Suprapubic skin (tissue), 4 donors: Measurements from ENCODE around the gene FECH. TPM values are rescaled to one million over a fixed set of nuclear protein-coding genes. Genes with fewer than 3 reads are reported as not detected.
"Not testable (repeated sequence)": the region's sequence is repeated elsewhere in the genome, so short reads cannot be mapped to it uniquely, and the experiment has no call there.

Source experiments
- DNase-seq, 2 donors: peaks; one replicate each; pipeline ENCODE4 v3.0.0-alpha.2; 2019; ENCODE audit warnings: low spot score in 2 of 2
- H3K27ac ChIP-seq: fragments of 200-600 bp; sonication (generic); one replicate; pipeline ENCODE4 v1.5.1; 2019
- H3K27me3 ChIP-seq: fragments of 200-600 bp; sonication (generic); one replicate; pipeline ENCODE4 v1.5.1; 2019
- H3K36me3 ChIP-seq: fragments of 200-600 bp; sonication (generic); one replicate; pipeline ENCODE4 v1.5.1; 2019
- H3K4me1 ChIP-seq: fragments of 200-600 bp; sonication (generic); one replicate; pipeline ENCODE4 v1.5.1; 2019
- H3K4me3 ChIP-seq: fragments of 200-600 bp; sonication (generic); one replicate; pipeline ENCODE4 v1.5.1; 2019; ENCODE audit warnings: mild to moderate bottlenecking
- H3K9me3 ChIP-seq: fragments of 200-600 bp; sonication (generic); one replicate; pipeline ENCODE4 v1.5.1; 2019
- EP300 ChIP-seq: sonication (generic); formaldehyde crosslinking; IDR thresholded peaks from one replicate; pipeline ENCODE4 v1.6.1; 2017; ENCODE audit warnings: antibody characterized with exemption
- POLR2A ChIP-seq, 2 donors: fragments of 450-650 bp; IDR thresholded peaks; one replicate each; pipeline ENCODE4 v1.6.1; 2017; ENCODE audit warnings: antibody characterized with exemption in 2 of 2, mild to moderate bottlenecking in 2 of 2, moderate library complexity in 2 of 2
- POLR2AphosphoS5 ChIP-seq, 3 donors: sonication (generic); formaldehyde crosslinking; IDR thresholded peaks; one replicate each; pipeline ENCODE4 v1.6.1; 2017; ENCODE audit warnings: antibody characterized with exemption in 3 of 3
- WGBS: methylation state at CpG from one replicate; pipeline ENCODE4 v1.1.5; 2018; 5-methylcytosine and 5-hydroxymethylcytosine counted together
- total RNA-seq, 4 donors: library from RNA; depleted of rRNA; stranded (reverse); fragments of >200 nt; gene quantifications; one replicate each; pipeline ENCODE4 v1.1.0, GENCODE V29; 2016
- TF ChIP-seq, protein P1 (sequence below), 2 donors: fragments of 200-600 bp in 1 of 2; fragments of 450-650 bp in 1 of 2; sonication (generic) in 1 of 2; IDR thresholded peaks; one replicate each; pipeline ENCODE4 v1.5.1; 2016 to 2019; ENCODE audit warnings: antibody characterized with exemption in 2 of 2, mild to moderate bottlenecking in 1 of 2, moderate library complexity in 1 of 2

Gene FECH
- total RNA-seq, 4 donors from 2014 or later = 22.8 to 40.8 (median 29.2) TPM

DNA sequence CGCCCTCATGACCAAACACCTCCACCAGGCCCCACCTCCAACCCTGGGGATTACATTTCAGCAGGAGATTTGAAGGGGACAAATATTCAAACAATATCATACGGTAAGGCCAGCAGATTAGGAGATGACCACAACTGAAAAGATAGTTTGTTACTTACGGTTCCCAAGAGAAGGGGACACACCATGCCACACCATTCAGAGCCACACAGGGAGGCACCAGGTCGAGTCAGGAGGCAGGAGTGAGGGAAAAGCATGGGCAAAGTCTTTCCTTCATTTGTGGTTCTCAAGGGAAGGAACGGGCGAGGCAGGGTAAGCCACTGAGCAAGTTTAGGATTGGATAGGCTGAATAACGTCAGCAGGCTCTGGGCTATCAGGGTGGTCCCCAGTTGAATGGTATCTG is 57.4 kb downstream of the FECH start:
- Histone ChIP-seq H3K27ac (no peak overlapping the region), H3K36me3 (no peaks in the 10 kb centered on the region), H3K4me3 (no peak overlapping the region), H3K27me3 (no peaks in the 10 kb centered on the region), H3K9me3 (no peaks in the 10 kb centered on the region), H3K4me1 (no peaks in the 10 kb centered on the region)
- WGBS = 77% methylated on average over 7 of the region's 7 CpGs
- DNase-seq = no peak
- no peak for TF ChIP-seq POLR2AphosphoS5 (IDR thresholded peaks at IDR 0.05)
- no peak for TF ChIP-seq EP300

DNA sequence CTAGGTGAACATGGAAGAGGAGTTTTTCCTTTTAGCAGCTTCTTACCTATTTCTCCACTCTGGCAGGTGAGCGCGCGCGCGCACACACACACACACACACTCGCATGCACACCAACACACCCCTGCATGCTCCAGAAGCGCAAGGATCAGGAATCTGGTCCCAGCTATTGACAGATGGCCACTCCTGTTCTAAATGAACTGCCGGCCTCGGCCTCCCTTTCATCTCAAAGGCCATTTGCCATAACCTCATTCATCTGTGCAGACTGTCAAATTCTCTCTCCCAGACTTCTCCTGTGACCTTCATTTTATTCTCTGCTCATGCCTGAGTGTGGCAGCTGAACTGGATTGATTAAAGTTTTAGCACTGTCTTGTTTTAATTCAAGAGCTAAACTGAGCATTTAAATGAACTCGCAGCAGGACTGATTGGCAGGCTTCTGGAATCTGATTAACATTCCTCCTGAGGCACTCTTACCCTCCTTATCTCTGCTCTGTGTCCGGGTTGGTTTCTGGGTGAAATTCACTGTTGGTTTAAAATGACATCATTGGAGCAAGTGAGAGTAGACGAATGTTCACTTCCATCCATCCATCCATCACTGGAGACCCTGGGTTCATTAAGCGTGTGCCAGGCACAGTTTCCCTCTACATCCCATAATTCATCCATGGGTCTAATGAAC is 58.8 kb downstream of the FECH start:
- H3K4me3 ChIP-seq = no peak overlapping the region
- no peaks in the 10 kb centered on the region for H3K4me1 ChIP-seq
- no peaks in the 10 kb centered on the region for H3K36me3 ChIP-seq
- no peak for DNase-seq
- TF ChIP-seq POLR2A (IDR thresholded peaks at IDR 0.05) (no peak), EP300 (no peak)
- TF ChIP-seq, protein P1, sequence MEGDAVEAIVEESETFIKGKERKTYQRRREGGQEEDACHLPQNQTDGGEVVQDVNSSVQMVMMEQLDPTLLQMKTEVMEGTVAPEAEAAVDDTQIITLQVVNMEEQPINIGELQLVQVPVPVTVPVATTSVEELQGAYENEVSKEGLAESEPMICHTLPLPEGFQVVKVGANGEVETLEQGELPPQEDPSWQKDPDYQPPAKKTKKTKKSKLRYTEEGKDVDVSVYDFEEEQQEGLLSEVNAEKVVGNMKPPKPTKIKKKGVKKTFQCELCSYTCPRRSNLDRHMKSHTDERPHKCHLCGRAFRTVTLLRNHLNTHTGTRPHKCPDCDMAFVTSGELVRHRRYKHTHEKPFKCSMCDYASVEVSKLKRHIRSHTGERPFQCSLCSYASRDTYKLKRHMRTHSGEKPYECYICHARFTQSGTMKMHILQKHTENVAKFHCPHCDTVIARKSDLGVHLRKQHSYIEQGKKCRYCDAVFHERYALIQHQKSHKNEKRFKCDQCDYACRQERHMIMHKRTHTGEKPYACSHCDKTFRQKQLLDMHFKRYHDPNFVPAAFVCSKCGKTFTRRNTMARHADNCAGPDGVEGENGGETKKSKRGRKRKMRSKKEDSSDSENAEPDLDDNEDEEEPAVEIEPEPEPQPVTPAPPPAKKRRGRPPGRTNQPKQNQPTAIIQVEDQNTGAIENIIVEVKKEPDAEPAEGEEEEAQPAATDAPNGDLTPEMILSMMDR (IDR thresholded peaks at IDR 0.05) = no peak
- H3K27ac ChIP-seq = no peak overlapping the region
- no peaks in the 10 kb centered on the region for H3K9me3 ChIP-seq
- no peaks in the 10 kb centered on the region for H3K27me3 ChIP-seq
- WGBS = 71% methylated on average over 13 of the region's 13 CpGs

DNA sequence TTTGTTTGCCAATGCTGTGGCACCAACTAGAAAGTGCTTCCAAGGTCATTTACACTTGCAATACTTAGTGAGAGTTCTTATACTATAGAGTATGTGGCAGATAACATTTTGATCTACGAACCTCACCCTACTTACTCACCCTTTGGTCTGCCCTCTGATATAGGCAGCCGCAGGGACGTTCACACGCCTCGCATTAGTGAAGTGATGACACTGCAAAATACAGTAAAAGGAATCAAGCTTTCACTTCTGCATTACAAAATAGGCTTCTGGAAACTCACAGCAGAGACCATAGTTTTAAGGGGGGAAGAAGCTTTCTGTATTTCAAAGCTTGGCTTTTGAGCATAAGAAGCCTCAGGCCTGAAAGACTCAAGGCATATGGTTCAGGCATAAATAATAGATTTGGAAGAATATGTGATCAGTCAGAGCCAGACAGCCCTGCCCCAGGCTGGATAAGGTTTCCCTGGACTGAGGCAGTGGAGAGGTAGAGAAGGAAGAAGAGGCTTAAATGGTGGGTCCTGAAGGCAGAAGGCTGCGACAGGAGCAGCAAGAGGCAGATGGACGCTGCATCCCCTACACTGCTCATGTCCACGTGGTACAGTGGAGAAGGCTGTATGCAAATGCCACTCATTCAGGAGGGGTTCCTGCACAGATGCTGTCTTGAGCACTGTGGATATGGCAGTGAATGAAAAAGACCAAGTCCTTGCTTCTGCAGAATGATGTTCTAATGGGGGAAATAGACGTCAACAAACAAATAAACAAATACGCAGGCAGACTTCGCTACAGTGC is 63.1 kb downstream of the FECH start:
- H3K9me3 ChIP-seq = no peaks in the 10 kb centered on the region
- H3K27me3 ChIP-seq = no peaks in the 10 kb centered on the region
- DNase-seq = no peak
- no peak overlapping the region for H3K4me3 ChIP-seq
- no peaks in the 10 kb centered on the region for H3K36me3 ChIP-seq
- no peak overlapping the region for H3K27ac ChIP-seq
- no peaks in the 10 kb centered on the region for H3K4me1 ChIP-seq
- TF ChIP-seq POLR2AphosphoS5 (IDR thresholded peaks at IDR 0.05) (no peak), EP300 (no peak), POLR2A (IDR thresholded peaks at IDR 0.05) (no peak)
- TF ChIP-seq, protein P1 (IDR thresholded peaks at IDR 0.05) = no peak
- 74% methylated on average over 11 of the region's 11 CpGs for WGBS

DNA sequence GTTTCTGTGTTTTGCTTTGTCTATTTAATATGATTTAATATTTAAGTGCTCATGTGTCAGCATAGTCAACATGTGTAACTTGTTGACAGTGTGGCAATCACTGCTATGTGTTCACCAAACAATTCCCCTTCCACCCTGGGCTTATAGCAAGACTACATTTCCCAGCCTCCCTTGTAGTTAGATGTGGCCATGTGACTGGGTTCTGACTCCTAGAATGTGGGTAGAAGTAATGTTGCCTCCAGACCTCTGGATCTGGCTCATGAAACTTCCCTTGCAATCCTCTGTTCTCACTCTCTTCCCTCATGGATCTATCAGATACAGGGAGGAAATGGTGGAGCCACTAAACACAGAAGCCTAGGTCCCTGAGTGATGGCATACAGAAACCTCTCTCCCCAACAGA is 64.2 kb downstream of the FECH start:
- not testable (repeated sequence) for DNase-seq, H3K9me3 ChIP-seq, H3K36me3 ChIP-seq, H3K27me3 ChIP-seq, H3K4me3 ChIP-seq, H3K4me1 ChIP-seq, H3K27ac ChIP-seq

DNA sequence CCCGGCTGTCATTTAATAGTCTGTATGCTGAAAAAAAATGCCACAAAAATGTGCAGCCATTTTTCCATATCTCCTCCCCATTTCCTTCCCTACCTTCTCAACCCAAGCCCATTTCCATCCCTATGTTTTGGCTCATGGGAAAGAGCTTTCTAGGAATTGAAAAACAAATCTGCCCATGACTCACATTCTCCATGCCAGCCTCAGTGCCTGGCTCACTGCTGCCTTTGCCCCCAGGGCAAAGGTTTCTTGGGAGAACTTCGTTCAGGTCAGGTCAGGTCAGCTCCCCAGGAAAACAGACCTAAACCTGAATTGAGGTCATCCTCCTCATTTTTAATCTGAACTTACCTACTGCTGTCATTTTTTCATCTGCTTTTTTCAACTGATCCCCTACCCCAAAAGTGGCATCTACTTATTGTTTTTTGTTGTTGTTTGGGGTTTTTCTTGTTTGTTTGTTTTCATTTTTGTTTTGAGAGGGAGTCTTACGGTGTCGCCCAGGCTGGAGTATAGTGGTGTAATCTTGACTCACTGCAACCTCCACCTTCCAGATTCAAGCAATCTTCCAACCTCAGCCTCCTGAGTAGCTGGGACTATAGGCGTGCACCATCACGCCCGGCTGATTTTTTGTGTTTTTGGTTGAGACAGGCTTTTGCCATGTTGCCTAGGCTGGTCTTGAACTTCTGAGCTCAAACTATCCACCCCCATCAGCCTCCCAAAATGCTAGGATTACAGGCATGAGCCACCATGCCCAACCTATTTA is 66.7 kb downstream of the FECH start:
- 80% methylated on average over 6 of the region's 7 CpGs for WGBS
- H3K27me3 ChIP-seq = no peaks in the 10 kb centered on the region
- H3K9me3 ChIP-seq = no peaks in the 10 kb centered on the region
- H3K4me1 ChIP-seq = no peaks in the 10 kb centered on the region
- no peak for DNase-seq
- H3K27ac ChIP-seq = no peak overlapping the region
- no peak overlapping the region for H3K4me3 ChIP-seq
- no peaks in the 10 kb centered on the region for H3K36me3 ChIP-seq
- TF ChIP-seq POLR2A (IDR thresholded peaks at IDR 0.05) (no peak), EP300 (no peak), POLR2AphosphoS5 (IDR thresholded peaks at IDR 0.05) (no peak)
- TF ChIP-seq, protein P1 (IDR thresholded peaks at IDR 0.05) = no peak

DNA sequence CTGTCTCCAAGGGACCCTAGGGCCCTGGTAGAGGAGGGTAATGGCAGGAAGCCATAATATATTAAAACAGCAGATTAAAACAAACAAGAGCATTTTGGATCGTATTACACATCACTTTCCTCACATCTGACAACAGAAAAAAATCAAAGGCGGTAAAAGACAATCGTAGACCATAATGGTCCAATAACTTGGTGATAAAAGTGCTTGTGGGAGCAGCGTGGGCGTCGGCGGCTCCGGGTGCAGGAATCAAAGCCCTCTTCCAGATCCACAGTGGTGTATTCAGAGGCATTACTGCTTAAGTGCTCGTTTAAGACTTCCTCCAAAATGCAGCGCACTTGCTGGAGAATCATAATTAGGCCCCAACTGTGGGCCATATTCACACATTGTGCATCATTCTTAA is 68.0 kb downstream of the FECH start:
- Histone ChIP-seq H3K27ac (no peak overlapping the region), H3K4me3 (no peak overlapping the region), H3K36me3 (no peaks in the 10 kb centered on the region), H3K27me3 (no peaks in the 10 kb centered on the region), H3K9me3 (no peaks in the 10 kb centered on the region), H3K4me1 (no peaks in the 10 kb centered on the region)
- DNase-seq = no peak
- 82% methylated on average over 10 of the region's 10 CpGs for WGBS
- TF ChIP-seq, protein P1 (IDR thresholded peaks at IDR 0.05) = no peak
- TF ChIP-seq EP300 (no peak), POLR2AphosphoS5 (IDR thresholded peaks at IDR 0.05) (no peak), POLR2A (IDR thresholded peaks at IDR 0.05) (no peak)
